Skeletal muscle satellite cell (primary cell): ENCODE measurements around the gene PRKAG2.
"Not testable (repeated sequence)": the region's sequence is repeated elsewhere in the genome, so short reads cannot be mapped to it uniquely, and the experiment has no call there.

Source experiments
- H3K27me3 ChIP-seq: 2 replicates; pipeline ENCODE4 v1.7.0; 2013; ENCODE audit warnings: low read length; ENCODE audit not compliant: control insufficient read depth, insufficient read depth
- H3K36me3 ChIP-seq: 2 replicates; pipeline ENCODE4 v1.7.0; 2013; ENCODE audit warnings: mild to moderate bottlenecking, control low read depth, low read length; ENCODE audit not compliant: insufficient read depth
- H3K4me1 ChIP-seq: 2 replicates; pipeline ENCODE4 v1.7.0; 2013; ENCODE audit warnings: low read length; ENCODE audit not compliant: control insufficient read depth, insufficient read depth
- H3K4me2 ChIP-seq: 2 replicates; pipeline ENCODE4 v1.7.0; 2013; ENCODE audit warnings: mild to moderate bottlenecking, low read length
- H3K4me3 ChIP-seq: 2 replicates; pipeline ENCODE4 v1.7.0; 2013; ENCODE audit warnings: low read length
- H3K9ac ChIP-seq: 2 replicates; pipeline ENCODE4 v1.7.0; 2013; ENCODE audit warnings: mild to moderate bottlenecking, low read depth, low read length, moderate library complexity
- H3K9me3 ChIP-seq: replicated peaks from 2 replicates; pipeline ENCODE4 v1.7.0; 2013; ENCODE audit warnings: mild to moderate bottlenecking, control low read depth, low read length

The PRKAG2 gene

DNA sequence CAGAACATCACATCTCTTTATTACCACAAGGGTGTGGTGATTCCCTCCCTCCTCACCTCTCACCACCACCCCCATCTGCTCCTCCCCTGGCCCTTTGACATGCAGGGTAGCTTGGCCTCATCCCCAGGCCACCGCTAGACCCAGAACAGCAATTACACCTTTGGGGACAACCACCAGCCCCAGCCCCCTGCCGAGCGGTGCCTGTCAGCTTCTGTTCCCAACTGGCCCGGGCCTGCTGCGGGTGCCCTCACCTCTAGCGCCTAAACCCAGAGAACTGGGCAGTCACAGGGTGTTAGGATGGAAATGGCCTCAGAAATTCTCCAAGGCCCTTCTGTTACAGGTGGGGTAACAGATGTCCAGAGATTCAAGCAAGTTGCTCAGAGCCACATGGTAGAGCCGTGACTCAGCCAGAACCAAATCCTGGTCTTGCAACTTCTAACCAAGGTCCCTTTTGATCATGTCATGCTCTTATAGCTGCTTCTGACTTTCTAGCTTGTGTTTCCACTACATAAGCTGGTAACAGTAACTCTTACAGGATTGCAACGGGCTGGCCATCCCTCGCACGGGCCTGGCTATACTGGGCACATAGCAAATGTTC, 78.0 kb downstream of the PRKAG2 start:
- Histone ChIP-seq H3K4me3 (no peak overlapping the region), H3K9ac (no peak overlapping the region), H3K9me3 (no peaks in the 10 kb centered on the region), H3K4me1 (peaks cover 19% of the 10 kb centered on the region), H3K36me3 (no peaks in the 10 kb centered on the region), H3K27me3 (peaks cover 32% of the 10 kb centered on the region), H3K4me2 (no peak overlapping the region)

DNA sequence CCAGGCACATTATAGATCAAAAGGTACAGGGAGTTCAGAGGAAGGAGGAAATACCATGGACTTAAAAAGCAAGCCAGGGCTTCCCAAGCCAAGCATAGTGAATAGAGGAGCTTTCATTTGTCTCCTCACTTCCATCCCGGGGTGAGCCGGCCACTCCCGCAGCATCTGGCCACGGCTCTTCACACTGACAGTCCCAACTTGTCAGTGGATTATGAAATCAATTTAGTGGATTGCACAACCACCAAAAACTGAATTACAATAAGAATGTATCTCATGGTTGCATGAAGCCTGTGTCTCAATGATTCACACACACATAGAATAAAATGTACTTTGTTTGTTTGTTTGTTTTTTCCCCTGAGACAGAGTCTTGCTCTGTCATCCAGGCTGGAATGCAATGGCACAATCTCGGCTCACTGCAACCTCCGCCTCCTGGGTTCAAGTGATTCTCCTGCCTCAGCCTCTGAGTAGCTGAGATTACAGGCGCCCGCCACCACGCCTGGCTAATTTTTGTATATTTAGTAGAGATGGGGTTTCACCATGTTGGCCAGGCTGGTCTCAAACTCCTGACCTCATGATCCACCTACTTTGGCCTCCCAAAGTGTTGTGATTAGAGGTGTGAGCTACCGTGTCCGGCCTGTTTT, 79.1 kb downstream of the PRKAG2 start:
- not testable (repeated sequence) for H3K36me3 ChIP-seq, H3K4me3 ChIP-seq, H3K9me3 ChIP-seq
- Histone ChIP-seq H3K4me2 (peak overlapping the region; percentile 13), H3K9ac (peak overlapping the region; percentile 5), H3K4me1 (peaks cover 24% of the 10 kb centered on the region), H3K27me3 (peaks cover 24% of the 10 kb centered on the region)

DNA sequence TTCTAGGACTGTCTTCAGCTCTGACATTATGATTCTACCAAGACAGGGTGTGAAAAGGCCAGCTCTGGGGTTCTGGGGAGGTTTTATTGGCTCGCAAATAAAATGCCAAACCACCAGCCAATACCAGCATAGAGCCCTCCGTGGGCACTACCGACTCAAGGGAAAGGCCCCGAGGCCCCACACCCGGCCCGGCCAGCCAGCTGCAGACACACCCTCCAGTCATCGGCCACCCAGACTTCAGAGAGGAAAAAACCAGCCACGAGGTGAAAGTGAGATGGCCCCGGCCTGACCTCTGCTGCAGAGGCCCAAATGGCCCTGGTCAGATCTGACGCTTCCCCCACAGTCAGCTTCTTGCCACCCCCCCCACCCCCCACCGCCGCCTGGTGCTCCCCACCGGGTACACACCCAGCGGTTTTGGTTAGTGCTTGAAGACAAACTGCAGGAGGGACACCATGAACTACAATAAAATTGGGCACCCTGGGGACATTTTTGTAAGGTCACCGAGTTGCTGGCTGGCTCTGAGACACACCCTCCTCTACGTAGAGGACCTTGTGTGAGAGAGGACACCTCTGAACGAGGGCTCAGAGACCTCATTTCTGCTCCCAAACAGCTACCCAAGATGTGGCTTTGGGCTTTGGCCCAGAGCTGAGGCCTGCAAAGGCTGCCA, 79.9 kb downstream of the PRKAG2 start:
- H3K4me1 ChIP-seq: peaks cover 24% of the 10 kb centered on the region
- H3K27me3 ChIP-seq: peaks cover 25% of the 10 kb centered on the region
- no peak overlapping the region for H3K4me3 ChIP-seq
- no peaks in the 10 kb centered on the region for H3K36me3 ChIP-seq
- peak overlapping the region; percentile 5 for H3K9ac ChIP-seq
- peak overlapping the region; percentile 5 for H3K4me2 ChIP-seq
- no peaks in the 10 kb centered on the region for H3K9me3 ChIP-seq

DNA sequence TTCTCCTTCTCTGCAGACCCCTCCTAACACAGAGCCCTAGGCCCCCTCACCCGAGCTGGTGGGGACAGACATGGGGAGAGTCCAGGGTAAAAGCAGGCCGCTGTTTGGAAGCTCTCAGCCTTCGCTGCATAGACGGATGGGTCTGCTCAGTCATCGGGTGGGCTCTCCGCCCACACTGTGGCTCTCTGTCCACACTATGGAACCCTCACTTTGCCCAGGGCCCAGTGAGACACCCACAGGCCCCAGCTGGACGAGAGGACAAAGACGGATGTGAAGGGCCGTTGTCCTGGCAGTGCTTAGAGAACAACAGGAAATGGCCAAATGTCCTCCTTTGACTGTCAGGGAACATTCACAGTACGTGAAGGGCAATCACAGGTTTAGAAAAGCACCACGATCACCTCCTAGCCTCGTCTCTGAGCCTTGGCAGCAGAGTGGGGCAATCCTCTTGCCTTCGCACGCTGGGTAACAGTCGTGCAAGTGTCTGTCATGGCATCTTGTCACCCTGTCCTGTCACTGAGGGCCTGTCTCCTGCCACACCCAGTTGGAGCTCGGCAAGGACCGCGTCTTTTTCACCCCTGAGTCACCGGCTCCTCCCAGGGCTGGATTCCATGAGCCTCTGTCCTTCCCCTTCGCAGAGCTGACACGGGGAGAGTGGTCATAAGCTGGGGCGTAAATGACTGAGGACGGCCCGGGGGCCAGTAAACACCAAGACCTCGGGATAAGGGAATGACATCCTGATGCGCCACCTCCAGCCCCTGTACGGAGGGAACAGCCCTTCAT, 80.6 kb downstream of the PRKAG2 start:
- Histone ChIP-seq H3K36me3 (no peaks in the 10 kb centered on the region), H3K9ac (no peak overlapping the region), H3K4me1 (peaks cover 24% of the 10 kb centered on the region), H3K4me2 (peak overlapping the region; percentile 5), H3K9me3 (no peaks in the 10 kb centered on the region), H3K4me3 (no peak overlapping the region), H3K27me3 (peaks cover 20% of the 10 kb centered on the region)

DNA sequence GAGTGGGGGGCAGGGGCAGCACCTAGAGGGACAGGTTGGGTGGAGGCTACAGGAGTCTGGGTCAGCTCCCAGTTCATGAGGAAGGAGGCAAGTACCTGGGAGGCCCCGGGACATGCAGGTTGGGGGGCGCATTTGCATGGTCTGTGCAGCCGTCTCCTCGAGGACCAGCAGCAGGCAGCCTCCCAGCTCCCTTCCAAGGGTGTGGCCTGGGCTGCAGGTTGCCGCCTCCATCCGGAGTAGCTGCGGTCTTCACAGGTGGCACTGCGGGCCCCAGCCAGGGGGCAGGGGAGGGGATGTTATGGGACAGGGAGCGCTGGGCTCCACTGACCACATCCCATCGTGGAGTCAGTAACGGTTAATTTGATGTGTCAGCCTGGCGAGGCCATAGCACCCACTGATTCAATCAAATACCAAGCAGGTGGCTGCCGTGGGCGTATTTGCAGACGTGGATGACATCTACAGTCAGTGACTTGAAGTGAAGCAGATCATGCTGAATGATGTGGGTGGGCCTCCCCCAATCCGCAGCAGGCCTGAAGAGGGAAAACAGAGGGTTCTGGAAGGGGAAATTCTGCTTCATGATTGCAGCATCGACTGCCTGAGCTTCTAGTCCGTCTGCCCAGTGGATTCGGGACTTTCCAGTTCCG, 81.6 kb downstream of the PRKAG2 start:
- H3K4me1 ChIP-seq: peaks cover 24% of the 10 kb centered on the region
- H3K4me2 ChIP-seq: no peak overlapping the region
- H3K9me3 ChIP-seq: no peaks in the 10 kb centered on the region
- no peaks in the 10 kb centered on the region for H3K36me3 ChIP-seq
- peaks cover 17% of the 10 kb centered on the region for H3K27me3 ChIP-seq
- H3K9ac ChIP-seq: no peak overlapping the region
- no peak overlapping the region for H3K4me3 ChIP-seq

DNA sequence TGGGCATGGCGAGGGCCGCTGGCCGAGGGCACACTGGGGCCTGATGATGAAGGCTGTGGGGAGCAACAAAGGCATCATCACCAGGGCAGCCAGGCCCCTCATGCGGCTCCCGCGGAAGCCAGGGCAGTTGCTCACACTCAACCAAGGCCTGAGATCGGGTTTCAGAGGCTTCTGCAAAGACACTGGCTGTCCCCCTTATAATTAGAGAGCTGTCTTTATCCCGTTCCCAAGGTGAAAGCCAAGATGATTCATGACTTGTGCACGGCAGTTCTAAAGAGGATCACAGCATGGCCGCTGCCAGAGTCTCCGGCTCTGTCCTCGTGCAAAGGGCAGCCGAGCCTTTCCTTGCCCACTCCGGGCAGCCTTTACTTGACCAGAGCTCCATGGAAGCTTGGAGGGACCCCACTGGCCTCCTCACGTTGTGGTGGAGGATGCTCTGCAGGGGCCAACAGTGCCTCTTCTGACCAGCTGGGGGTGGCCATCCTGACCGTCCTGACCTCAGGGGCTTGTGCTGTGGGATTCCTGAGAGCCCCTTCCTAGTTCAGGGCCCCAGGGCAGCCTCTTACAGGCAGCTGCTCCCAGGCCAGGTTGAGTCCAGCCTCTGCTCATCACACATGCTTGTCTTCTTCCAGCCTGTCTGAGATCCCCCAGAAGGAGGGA, 82.3 kb downstream of the PRKAG2 start:
- H3K9me3 ChIP-seq: no peaks in the 10 kb centered on the region
- no peak overlapping the region for H3K4me2 ChIP-seq
- no peaks in the 10 kb centered on the region for H3K36me3 ChIP-seq
- no peak overlapping the region for H3K9ac ChIP-seq
- H3K4me3 ChIP-seq: no peak overlapping the region
- peaks cover 24% of the 10 kb centered on the region for H3K27me3 ChIP-seq
- peaks cover 24% of the 10 kb centered on the region for H3K4me1 ChIP-seq

DNA sequence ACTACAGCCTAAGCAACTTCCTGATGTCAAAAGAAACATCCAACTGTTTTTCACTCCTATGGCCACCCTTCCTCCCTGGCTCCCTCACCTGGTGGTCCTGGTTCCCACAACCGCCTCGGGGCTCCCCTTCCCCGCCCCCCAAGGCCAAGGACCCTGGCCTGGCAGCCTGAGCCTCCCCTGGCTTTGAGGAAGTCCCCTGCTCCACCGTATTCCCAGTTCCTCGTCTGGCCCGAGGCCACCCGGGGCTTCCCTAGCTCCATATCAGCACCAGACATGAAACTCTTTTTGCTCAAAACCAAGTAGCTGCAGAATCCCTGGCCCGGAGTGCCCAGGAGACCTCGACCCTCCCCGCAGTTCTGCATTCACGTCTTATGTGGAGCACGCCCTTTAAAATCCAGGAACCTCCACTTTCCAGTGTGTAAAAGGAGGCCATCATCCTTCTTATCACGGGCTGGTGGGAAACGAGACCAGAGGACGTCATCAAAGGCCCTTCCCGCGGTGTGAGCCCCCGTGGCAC, 82.9 kb downstream of the PRKAG2 start:
- H3K4me2 ChIP-seq: no peak overlapping the region
- peaks cover 24% of the 10 kb centered on the region for H3K4me1 ChIP-seq
- H3K9ac ChIP-seq: no peak overlapping the region
- no peak overlapping the region for H3K4me3 ChIP-seq
- H3K36me3 ChIP-seq: no peaks in the 10 kb centered on the region
- peaks cover 29% of the 10 kb centered on the region for H3K27me3 ChIP-seq
- H3K9me3 ChIP-seq: no peaks in the 10 kb centered on the region

DNA sequence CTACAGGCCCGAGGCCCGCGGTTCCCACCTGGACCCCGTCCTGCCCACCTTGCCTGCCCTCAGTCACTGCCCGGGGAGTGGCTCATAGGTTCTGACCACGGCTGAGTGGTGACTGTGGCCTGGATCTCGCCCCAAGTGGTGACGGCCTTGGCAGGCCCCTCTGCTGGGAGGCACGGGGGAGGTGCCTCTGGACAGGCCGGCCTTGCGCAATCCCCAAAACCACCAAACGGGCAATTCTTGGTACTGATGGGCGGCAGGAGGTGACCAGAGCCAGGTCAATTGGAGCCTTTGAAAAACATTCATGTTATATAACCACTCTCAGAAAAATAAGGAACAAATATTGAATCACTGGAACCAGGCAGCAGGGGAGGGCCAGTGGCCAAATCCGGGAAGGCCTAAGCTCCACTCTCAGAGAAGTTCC, 83.4 kb downstream of the PRKAG2 start:
- H3K9ac ChIP-seq: no peak overlapping the region
- no peaks in the 10 kb centered on the region for H3K36me3 ChIP-seq
- H3K27me3 ChIP-seq: peaks cover 33% of the 10 kb centered on the region
- peaks cover 24% of the 10 kb centered on the region for H3K4me1 ChIP-seq
- H3K4me3 ChIP-seq: no peak overlapping the region
- no peaks in the 10 kb centered on the region for H3K9me3 ChIP-seq
- no peak overlapping the region for H3K4me2 ChIP-seq

DNA sequence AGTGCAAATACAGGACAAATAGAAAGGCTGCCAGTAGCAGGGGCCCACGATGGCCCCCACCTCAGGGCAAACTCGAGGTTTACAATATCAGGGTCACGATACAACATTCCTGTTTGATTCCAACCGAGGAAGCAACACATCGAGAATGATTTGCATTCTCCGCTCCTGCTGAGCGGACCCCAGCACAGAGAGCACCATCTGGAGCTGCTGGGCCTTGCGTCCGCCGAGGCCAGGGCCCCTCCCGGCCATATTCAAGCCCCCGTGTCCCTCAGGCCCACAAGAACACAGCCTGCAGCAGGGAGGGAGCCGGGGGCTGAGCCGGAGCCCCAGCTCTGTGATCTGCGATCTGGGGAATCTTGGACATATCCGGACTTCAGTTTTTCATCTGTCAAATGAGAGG, 84.3 kb downstream of the PRKAG2 start:
- Histone ChIP-seq H3K9ac (no peak overlapping the region), H3K36me3 (no peaks in the 10 kb centered on the region), H3K4me2 (no peak overlapping the region), H3K4me3 (no peak overlapping the region), H3K9me3 (no peaks in the 10 kb centered on the region), H3K4me1 (peaks cover 20% of the 10 kb centered on the region), H3K27me3 (peaks cover 42% of the 10 kb centered on the region)

DNA sequence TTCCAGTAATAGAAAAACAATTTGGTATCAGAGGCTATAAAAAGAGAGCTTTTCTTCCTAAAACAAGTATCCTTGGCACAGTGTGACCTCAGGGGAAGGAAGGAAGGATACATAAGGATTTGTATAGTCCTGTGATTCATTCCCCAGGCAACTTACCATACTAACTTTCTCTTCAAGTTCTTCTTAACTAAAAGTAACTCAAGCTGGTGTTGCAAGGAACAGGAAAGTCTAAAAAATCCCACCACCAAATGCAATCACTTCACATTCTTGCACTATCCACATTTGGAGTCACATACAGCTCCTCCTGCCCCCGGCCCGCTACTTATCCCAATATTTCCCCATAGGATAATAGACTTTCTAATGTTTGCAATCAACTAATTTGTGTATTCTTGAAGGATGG, 84.8 kb downstream of the PRKAG2 start:
- Histone ChIP-seq H3K9me3 (no peaks in the 10 kb centered on the region), H3K36me3 (no peaks in the 10 kb centered on the region), H3K4me2 (no peak overlapping the region), H3K9ac (no peak overlapping the region), H3K4me1 (peaks cover 15% of the 10 kb centered on the region), H3K27me3 (peaks cover 47% of the 10 kb centered on the region), H3K4me3 (no peak overlapping the region)
